Panc1 (cell line): Measurements from ENCODE around the gene INPP4B. TPM values are rescaled to one million over a fixed set of nuclear protein-coding genes. Genes with fewer than 3 reads are reported as not detected.

Source experiments
- ATAC-seq: fragments of 200-7000 bp; cut with Tn5 transposase; 2 replicates; pipeline ENCODE4 v1.9.1; 2020; ENCODE audit warnings: mild to moderate bottlenecking, moderate library complexity
- BruUV-seq: library from RNA; stranded (reverse); fragments of 400-500 nt; replicated peaks from 2 replicates; lab custom pipeline; 2021; lab: Mats Ljungman, UMichigan
- CTCF ChIA-PET: fragments of 300-600 bp; sonication (Branson Sonifier 250); formaldehyde crosslinking; loops from one replicate; lab custom pipeline; 2022; ENCODE audit warnings: antibody characterized with exemption; lab: Charles Lee
- POLR2A ChIA-PET: fragments of 300-600 bp; sonication (Branson Sonifier 250); formaldehyde crosslinking; loops from one replicate; lab custom pipeline; 2022; ENCODE audit warnings: antibody characterized with exemption; lab: Charles Lee
- DNase-seq: peaks from one replicate; pipeline ENCODE4 v3.0.0-alpha.2; 2010; ENCODE audit warnings: low read depth, low spot score
- H3K27ac ChIP-seq: 2 replicates; pipeline ENCODE4 v1.5.1; 2011; ENCODE audit warnings: mild to moderate bottlenecking, low read length, inconsistent platforms
- H3K27me3 ChIP-seq: fragments of 200-500 bp; sonication (Bioruptor generic); 2 replicates; pipeline ENCODE4 v1.6.0; 2014; ENCODE audit warnings: low read length, inconsistent platforms; ENCODE audit not compliant: control insufficient read depth, insufficient read depth
- H3K36me3 ChIP-seq: fragments of 200-500 bp; sonication (Bioruptor generic); 2 replicates; pipeline ENCODE4 v1.5.1; 2014; ENCODE audit warnings: inconsistent platforms, mild to moderate bottlenecking, low read length, moderate library complexity; ENCODE audit not compliant: control insufficient read depth, insufficient read depth
- H3K4me1 ChIP-seq: 2 replicates; pipeline ENCODE4 v1.5.1; 2011; ENCODE audit warnings: inconsistent platforms, mild to moderate bottlenecking, low read length, moderate library complexity; ENCODE audit not compliant: control insufficient read depth, insufficient read depth
- H3K4me3 ChIP-seq, 2 experiments: 2 replicates each; pipeline ENCODE4 v1.5.1; 2011 to 2012; ENCODE audit warnings: low read depth in 2 of 2, low read length in 2 of 2, mild to moderate bottlenecking in 2 of 2, inconsistent platforms in 1 of 2, moderate library complexity in 1 of 2
- H3K9me3 ChIP-seq: fragments of 200-500 bp; sonication (Bioruptor generic); 2 replicates; pipeline ENCODE4 v1.5.1; 2014; ENCODE audit warnings: low read depth, mild to moderate bottlenecking, inconsistent platforms, low read length, moderate library complexity; ENCODE audit not compliant: control insufficient read depth, insufficient read depth
- CTCF ChIP-seq: fragments of 450-650 bp; IDR thresholded peaks from 2 replicates; pipeline ENCODE4 v1.5.1; 2017; ENCODE audit warnings: mild to moderate bottlenecking
- POLR2AphosphoS5 ChIP-seq: IDR thresholded peaks from 2 replicates; pipeline ENCODE4 v1.6.1; 2012; ENCODE audit warnings: mild to moderate bottlenecking, low read depth, low read length, moderate library complexity
- REST ChIP-seq, 2 experiments: IDR thresholded peaks; 2 replicates each; pipeline ENCODE4 v1.6.1; 2011 to 2012; ENCODE audit warnings: low read depth in 2 of 2, control low read depth in 1 of 2, low read length in 1 of 2, mild to moderate bottlenecking in 1 of 2, moderate library complexity in 1 of 2; ENCODE audit not compliant: insufficient read depth in 1 of 2
- SIN3A ChIP-seq: IDR thresholded peaks from 2 replicates; pipeline ENCODE4 v1.6.1; 2012; ENCODE audit warnings: low read depth, mild to moderate bottlenecking, low read length, moderate library complexity, borderline replicate concordance; ENCODE audit not compliant: insufficient read depth
- TCF7L2 ChIP-seq: IDR thresholded peaks from 2 replicates; pipeline ENCODE4 v1.6.1; 2011; ENCODE audit warnings: mild to moderate bottlenecking, low read depth, low read length, inconsistent platforms
- in situ Hi-C: cut with HindIII; loops from 2 replicates; pipeline ENCODE4 v1.10.0; 2016; ENCODE audit warnings: low sequenced_read_pairs, low pct_unique_long_range_greater_than_20kb
- intact Hi-C: fragments of 100-400 bp; cut with micrococcal nuclease; formaldehyde crosslinking; loops from one replicate; pipeline ENCODE4 v1.10.0; 2022; ENCODE audit not compliant: unreplicated experiment
- total RNA-seq: library from RNA; stranded (reverse); gene quantifications from one replicate; pipeline ENCODE4 v1.2.1, GENCODE V29; 2021; ENCODE audit not compliant: unreplicated experiment

INPP4B gene
- total RNA-seq, 1 experiment from 2014 or later, result 4.5 TPM

DNA sequence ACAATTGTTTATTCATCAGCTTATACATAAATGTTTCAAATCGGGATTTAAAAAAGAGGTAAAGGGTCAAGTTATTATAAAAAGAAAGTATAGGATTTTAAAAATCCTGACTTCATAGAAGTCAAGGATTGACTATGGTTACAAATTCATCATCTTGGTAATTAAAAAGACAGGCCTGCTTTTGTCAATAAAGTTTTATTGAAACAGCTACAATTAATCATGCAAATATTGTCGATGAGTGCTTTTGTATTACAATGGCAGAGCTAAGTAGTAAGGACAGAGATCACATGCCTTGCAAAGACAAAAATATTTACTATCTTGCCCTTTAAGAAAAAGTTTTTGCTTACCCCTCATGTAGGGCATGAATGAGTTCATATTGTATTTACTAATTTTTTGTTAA lies 614.3 kb downstream of the INPP4B start:
- in situ Hi-C loops, result no loop called here

DNA sequence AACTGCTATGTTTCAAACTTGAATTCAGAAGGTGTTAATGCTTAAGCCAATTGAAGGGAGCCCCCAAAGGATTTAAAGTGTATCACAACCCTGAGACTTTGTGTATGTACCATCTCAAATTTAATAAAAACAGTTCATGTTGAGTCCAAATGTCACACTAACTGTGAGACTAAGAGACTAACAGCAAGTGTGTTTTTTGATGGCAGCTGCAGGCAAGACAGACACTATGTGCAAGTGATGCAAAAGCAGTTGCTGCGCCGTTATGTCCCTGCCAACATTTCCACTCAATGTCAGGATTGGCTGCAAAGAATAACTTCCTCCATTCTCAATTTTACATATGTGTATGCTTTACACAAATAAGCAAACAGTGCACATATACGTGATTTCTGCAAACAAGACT lies 615.1 kb downstream of the INPP4B start:
- POLR2A ChIA-PET, result no interaction called here
- in situ Hi-C loops, result no loop called here
- Histone ChIP-seq H3K27ac (no peak overlapping the region), H3K4me3 (no peak overlapping the region), H3K4me1 (no peaks in the 10 kb centered on the region), H3K27me3 (no peaks in the 10 kb centered on the region), H3K36me3 (no peaks in the 10 kb centered on the region), H3K9me3 (no peaks in the 10 kb centered on the region)
- ATAC-seq (no peak), DNase-seq (no peak)
- intact Hi-C loops, result no loop called here
- TF ChIP-seq SIN3A, result no peak
- peak; percentile 18; the same call in 1 of the 2 replicates for TF ChIP-seq CTCF
- CTCF ChIA-PET, result no interaction called here
- BruUV-seq, result no TSS peak

More for the DNA sequence above, 614.3 kb downstream of the INPP4B start:
- no peaks in the 10 kb centered on the region for H3K36me3 ChIP-seq
- TF ChIP-seq REST (IDR thresholded peaks at IDR 0.05; ENCODE audit: insufficient read depth in 1 of 2, low read depth in 2 of 2, low read length in 1 of 2), result no peak
- TF ChIP-seq CTCF, result no peak
- no peak for TF ChIP-seq TCF7L2
- no peak for TF ChIP-seq POLR2AphosphoS5
- ATAC-seq (no peak), DNase-seq (no peak)
- no TSS peak for BruUV-seq
- CTCF ChIA-PET, result no interaction called here
- POLR2A ChIA-PET, result no interaction called here
- H3K4me3 ChIP-seq, result no peak overlapping the region
- no peaks in the 10 kb centered on the region for H3K27me3 ChIP-seq
- H3K4me1 ChIP-seq, result no peaks in the 10 kb centered on the region
- intact Hi-C loops, result no loop called here
- H3K27ac ChIP-seq, result no peak overlapping the region
- no peaks in the 10 kb centered on the region for H3K9me3 ChIP-seq

DNA sequence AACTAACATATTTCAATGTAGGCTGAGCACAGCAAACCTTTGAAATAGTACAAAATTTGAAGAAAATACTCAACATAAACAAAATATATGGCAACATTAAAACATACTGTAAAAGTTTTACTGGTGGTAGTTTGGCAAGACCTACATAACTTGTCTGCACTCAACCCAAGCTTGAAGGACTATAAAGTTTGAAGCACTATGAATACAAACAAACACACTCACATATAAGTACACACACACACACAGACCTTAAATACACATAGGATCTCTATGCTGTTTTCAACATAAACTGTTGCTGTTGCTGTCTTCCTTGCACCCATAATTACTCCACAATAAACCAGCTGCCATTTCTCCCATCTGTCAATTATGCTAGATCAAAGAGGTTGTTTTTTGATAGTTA lies 620.1 kb downstream of the INPP4B start:
- BruUV-seq, result no TSS peak
- DNase-seq (no peak), ATAC-seq (no peak)
- Histone ChIP-seq H3K9me3 (no peaks in the 10 kb centered on the region), H3K36me3 (no peaks in the 10 kb centered on the region), H3K4me1 (no peaks in the 10 kb centered on the region), H3K27me3 (no peaks in the 10 kb centered on the region), H3K4me3 (no peak overlapping the region), H3K27ac (no peak overlapping the region)
- TF ChIP-seq TCF7L2 (no peak), SIN3A (no peak), REST (IDR thresholded peaks at IDR 0.05; ENCODE audit: insufficient read depth in 1 of 2, low read depth in 2 of 2, low read length in 1 of 2) (no peak), POLR2AphosphoS5 (no peak), CTCF (no peak)
- ChIA-PET POLR2A (no interaction called here), CTCF (no interaction called here)
- in situ Hi-C loops (no loop called here), intact Hi-C loops (no loop called here)
